ENCODE data around the gene ZNF835.
"Not testable (repeated sequence)": the region's sequence is repeated elsewhere in the genome, so short reads cannot be mapped to it uniquely, and the experiment has no call there.

The ZNF835 gene

DNA sequence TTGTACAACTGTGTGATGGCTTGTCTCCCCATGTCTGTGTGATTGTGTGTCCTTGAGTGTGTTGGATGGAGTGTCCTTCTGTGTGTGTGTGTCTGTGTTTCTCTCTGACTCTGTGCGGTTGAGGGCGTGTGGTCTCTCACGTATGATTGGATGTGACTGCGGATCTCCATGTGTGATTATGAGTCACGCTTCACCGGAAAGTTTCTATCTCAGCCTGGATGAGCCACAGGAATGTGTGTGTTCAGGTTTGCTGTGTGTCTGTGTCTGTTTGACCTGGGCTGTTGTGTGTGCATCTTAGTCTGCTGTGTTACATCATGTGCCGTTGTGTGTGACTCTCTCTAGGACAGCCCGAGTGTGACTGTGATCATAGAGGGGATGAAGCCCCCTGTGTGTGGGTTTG, 15.5 kb upstream of the ZNF835 start:
- Histone ChIP-seq H3K9me3 (ENCODE audit: control insufficient read depth, low read depth, low read length) (peaks cover 51% of the 10 kb centered on the region), H3K27ac (ENCODE audit: low read length) (no peak overlapping the region), H3K4me3 (ENCODE audit: low read length) (no peak overlapping the region), H3K4me1 (ENCODE audit: control insufficient read depth, low read depth, low read length) (no peaks in the 10 kb centered on the region), H3K9ac (ENCODE audit: low read length) (no peak overlapping the region), H3K36me3 (ENCODE audit: control insufficient read depth, low read depth, low read length) (no peaks in the 10 kb centered on the region), H3K27me3 (ENCODE audit: control insufficient read depth, insufficient read depth, low read length) (no peaks in the 10 kb centered on the region)

DNA sequence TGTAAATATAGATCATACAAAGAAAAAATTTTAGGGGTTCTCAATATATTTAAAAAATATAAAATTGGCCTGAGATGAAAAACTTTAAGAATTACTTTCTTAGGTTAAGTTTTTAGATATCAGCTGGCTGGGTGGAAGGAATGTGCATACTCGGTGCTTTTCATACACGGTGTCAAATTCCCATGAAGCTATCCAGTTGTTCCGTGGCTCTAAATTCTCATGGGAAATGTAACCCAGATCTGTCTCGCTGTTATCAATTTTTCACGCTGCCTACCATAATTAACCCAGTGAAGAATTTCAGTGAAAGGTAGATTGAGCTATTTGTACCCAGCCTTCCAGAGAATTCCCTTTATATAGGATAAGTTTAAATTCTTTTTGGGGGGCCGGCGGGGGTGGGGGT, 11.6 kb upstream of the ZNF835 start:
- H3K4me3 ChIP-seq (ENCODE audit: low read length) = no peak overlapping the region
- H3K9ac ChIP-seq (ENCODE audit: low read length) = no peak overlapping the region
- no peaks in the 10 kb centered on the region for H3K4me1 ChIP-seq (ENCODE audit: control insufficient read depth, low read depth, low read length)
- no peaks in the 10 kb centered on the region for H3K27me3 ChIP-seq (ENCODE audit: control insufficient read depth, insufficient read depth, low read length)
- H3K36me3 ChIP-seq (ENCODE audit: control insufficient read depth, low read depth, low read length) = no peaks in the 10 kb centered on the region
- H3K9me3 ChIP-seq (ENCODE audit: control insufficient read depth, low read depth, low read length) = peaks cover 43% of the 10 kb centered on the region
- H3K27ac ChIP-seq (ENCODE audit: low read length) = no peak overlapping the region

DNA sequence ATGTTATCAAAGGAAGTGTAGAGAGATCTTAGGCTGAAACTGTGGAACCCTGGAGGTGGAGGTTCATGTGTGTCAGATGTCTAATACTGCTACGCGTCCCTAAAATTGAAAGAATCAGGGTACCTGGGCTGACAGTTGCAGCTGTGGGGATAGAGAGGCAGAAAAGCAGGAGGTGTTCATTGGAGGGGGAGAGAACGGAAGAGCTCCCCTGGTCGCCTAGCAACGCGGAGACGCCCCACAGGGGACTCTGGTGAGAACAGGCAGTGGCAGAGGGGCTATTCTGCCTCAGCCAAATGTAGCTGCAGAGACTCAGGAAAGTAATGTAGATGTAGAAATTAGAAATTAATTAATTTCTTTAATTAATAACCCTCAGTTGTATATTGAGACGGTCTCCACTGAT, 10.1 kb upstream of the ZNF835 start:
- Histone ChIP-seq H3K27me3 (ENCODE audit: control insufficient read depth, insufficient read depth, low read length) (no peaks in the 10 kb centered on the region), H3K9ac (ENCODE audit: low read length) (no peak overlapping the region)

DNA sequence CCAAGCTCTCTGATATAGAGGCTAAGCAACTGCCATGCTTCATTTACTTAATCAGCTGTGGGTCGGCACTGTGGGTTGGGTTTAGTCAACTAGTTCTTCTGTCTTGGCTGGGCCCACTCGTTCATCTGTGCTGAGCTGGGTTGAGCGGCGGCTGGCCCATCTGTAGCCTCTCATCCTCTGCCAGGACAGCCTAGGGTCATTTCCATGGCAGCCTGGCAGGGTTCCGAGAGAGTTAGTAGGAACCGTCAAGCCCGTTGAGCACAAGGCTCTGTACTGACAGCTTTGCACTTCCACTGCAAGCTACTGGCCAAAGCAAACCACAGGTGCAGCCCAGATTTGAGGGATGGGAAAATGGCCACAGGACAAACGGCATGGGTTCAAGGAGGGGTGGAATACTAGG, 6.6 kb upstream of the ZNF835 start:
- H3K9me3 ChIP-seq (ENCODE audit: control insufficient read depth, low read depth, low read length) = peaks cover 47% of the 10 kb centered on the region
- no peaks in the 10 kb centered on the region for H3K27me3 ChIP-seq (ENCODE audit: control insufficient read depth, insufficient read depth, low read length)
- H3K9ac ChIP-seq (ENCODE audit: low read length) = no peak overlapping the region
- no peaks in the 10 kb centered on the region for H3K4me1 ChIP-seq (ENCODE audit: control insufficient read depth, low read depth, low read length)
- no peaks in the 10 kb centered on the region for H3K36me3 ChIP-seq (ENCODE audit: control insufficient read depth, low read depth, low read length)
- no peak overlapping the region for H3K4me3 ChIP-seq (ENCODE audit: low read length)
- H3K27ac ChIP-seq (ENCODE audit: low read length) = no peak overlapping the region

More for the DNA sequence above, 10.1 kb upstream of the ZNF835 start:
- H3K27ac ChIP-seq (ENCODE audit: low read length) = no peak overlapping the region
- H3K4me1 ChIP-seq (ENCODE audit: control insufficient read depth, low read depth, low read length) = no peaks in the 10 kb centered on the region
- H3K9me3 ChIP-seq (ENCODE audit: control insufficient read depth, low read depth, low read length) = peaks cover 44% of the 10 kb centered on the region
- no peaks in the 10 kb centered on the region for H3K36me3 ChIP-seq (ENCODE audit: control insufficient read depth, low read depth, low read length)
- no peak overlapping the region for H3K4me3 ChIP-seq (ENCODE audit: low read length)

DNA sequence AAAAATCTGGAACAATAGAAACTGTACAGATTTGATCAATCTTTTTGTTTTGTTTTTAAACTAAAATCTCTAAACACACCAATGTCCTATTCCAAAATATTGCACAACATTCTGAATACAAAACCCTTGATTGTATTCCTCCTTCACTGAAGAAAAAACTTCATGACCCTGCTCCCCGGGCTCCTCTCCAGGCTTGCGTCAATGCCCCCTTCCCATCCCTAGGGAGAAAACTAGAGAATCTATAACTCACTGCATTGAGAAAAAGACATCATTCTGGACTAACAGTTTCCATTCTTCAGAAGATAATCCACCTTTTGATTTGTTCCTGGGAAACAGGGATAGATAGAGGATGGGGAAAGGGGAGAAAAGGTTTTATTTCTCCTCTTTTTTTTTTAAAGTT, 1.1 kb upstream of the ZNF835 start:
- not testable (repeated sequence) for H3K9ac ChIP-seq (ENCODE audit: low read length); H3K4me3 ChIP-seq (ENCODE audit: low read length); H3K36me3 ChIP-seq (ENCODE audit: control insufficient read depth, low read depth, low read length); H3K27ac ChIP-seq (ENCODE audit: low read length); H3K4me1 ChIP-seq (ENCODE audit: control insufficient read depth, low read depth, low read length); H3K27me3 ChIP-seq (ENCODE audit: control insufficient read depth, insufficient read depth, low read length)
- peaks cover 42% of the 10 kb centered on the region for H3K9me3 ChIP-seq (ENCODE audit: control insufficient read depth, low read depth, low read length)

DNA sequence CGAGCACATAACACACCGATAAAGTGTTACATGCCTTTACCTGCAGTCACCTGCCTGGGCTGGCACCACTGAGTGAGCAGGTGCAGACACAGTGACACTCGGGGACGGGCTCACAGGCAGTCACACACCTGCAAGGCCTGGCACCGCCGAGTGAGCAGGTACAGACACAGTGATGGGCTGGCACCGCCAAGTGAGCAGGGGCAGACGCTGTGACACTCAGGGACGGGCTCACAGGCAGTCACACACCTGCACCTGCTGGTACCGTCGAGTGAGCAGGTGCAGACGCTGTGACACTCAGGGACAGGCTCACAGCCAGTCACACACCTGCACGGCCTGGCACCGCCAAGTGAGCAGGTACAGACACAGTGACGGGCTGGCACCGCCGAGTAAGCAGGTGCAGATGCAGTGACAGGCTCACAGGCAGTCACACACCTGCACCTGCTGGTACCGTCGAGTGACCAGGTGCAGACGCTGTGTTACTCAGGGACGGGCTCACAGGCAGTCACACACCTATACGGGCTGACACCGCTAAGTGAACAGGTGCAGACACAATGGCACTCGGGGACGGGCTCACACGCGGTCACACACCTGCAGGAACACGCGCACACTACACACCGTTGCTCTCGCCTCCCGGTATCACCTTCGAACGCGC, 470 bp downstream of the ZNF835 start:
- no peaks in the 10 kb centered on the region for H3K27me3 ChIP-seq (ENCODE audit: control insufficient read depth, insufficient read depth, low read length)
- no peaks in the 10 kb centered on the region for H3K36me3 ChIP-seq (ENCODE audit: control insufficient read depth, low read depth, low read length)
- peaks cover 40% of the 10 kb centered on the region for H3K9me3 ChIP-seq (ENCODE audit: control insufficient read depth, low read depth, low read length)
- no peak overlapping the region for H3K4me3 ChIP-seq (ENCODE audit: low read length)
- no peak overlapping the region for H3K9ac ChIP-seq (ENCODE audit: low read length)
- no peaks in the 10 kb centered on the region for H3K4me1 ChIP-seq (ENCODE audit: control insufficient read depth, low read depth, low read length)
- no peak overlapping the region for H3K27ac ChIP-seq (ENCODE audit: low read length)

DNA sequence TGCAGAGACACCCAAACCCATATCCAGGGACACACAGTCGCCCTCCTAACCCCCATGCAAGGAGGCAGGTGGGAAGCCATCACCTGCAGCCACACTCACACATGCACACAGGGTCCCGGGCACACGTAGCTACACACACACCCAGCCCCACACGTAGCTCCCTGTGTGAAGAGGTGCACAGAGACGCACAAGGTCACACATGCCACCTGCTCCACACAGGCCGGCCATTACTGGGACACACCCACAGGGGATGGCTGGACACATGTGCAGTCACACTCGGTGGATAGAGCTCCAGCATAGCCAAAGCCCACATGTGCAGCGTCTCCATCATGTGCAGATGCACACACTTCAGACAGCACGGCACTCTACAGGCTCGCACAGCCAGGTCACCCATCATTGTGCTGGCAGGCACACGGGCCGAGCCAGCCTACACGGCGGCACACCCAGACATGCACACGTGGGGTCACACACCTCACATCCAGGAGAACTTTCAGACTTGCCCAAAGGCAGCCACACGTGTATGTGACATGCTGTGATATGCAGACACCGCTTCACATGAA, 1.1 kb downstream of the ZNF835 start:
- Histone ChIP-seq H3K36me3 (ENCODE audit: control insufficient read depth, low read depth, low read length) (no peaks in the 10 kb centered on the region), H3K4me3 (ENCODE audit: low read length) (no peak overlapping the region), H3K27ac (ENCODE audit: low read length) (no peak overlapping the region), H3K9ac (ENCODE audit: low read length) (no peak overlapping the region), H3K9me3 (ENCODE audit: control insufficient read depth, low read depth, low read length) (peaks cover 39% of the 10 kb centered on the region), H3K4me1 (ENCODE audit: control insufficient read depth, low read depth, low read length) (no peaks in the 10 kb centered on the region), H3K27me3 (ENCODE audit: control insufficient read depth, insufficient read depth, low read length) (no peaks in the 10 kb centered on the region)

DNA sequence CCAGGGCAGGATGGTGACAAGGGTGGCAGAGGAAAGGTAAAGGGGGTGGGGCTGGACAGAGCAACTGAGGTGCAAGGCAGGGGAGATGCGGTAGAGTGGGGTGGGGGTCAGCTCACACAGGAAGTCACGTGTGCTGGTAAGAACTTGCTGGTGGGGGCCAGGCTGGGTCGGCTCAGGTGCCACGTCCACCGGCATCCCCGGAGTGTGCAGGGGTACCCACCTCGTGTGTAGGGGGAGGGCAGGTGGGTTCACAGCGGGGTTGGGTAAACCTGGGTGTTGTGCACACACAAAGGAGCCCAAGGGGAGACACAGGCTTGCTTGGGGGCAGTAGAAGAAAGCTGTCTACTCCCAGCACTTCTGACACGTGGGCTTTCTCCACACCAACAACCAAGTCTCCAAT, 2.9 kb downstream of the ZNF835 start:
- Histone ChIP-seq H3K4me1 (ENCODE audit: control insufficient read depth, low read depth, low read length) (no peaks in the 10 kb centered on the region), H3K36me3 (ENCODE audit: control insufficient read depth, low read depth, low read length) (no peaks in the 10 kb centered on the region), H3K4me3 (ENCODE audit: low read length) (no peak overlapping the region), H3K9me3 (ENCODE audit: control insufficient read depth, low read depth, low read length) (peaks cover 43% of the 10 kb centered on the region), H3K9ac (ENCODE audit: low read length) (no peak overlapping the region), H3K27me3 (ENCODE audit: control insufficient read depth, insufficient read depth, low read length) (no peaks in the 10 kb centered on the region), H3K27ac (ENCODE audit: low read length) (no peak overlapping the region)

DNA sequence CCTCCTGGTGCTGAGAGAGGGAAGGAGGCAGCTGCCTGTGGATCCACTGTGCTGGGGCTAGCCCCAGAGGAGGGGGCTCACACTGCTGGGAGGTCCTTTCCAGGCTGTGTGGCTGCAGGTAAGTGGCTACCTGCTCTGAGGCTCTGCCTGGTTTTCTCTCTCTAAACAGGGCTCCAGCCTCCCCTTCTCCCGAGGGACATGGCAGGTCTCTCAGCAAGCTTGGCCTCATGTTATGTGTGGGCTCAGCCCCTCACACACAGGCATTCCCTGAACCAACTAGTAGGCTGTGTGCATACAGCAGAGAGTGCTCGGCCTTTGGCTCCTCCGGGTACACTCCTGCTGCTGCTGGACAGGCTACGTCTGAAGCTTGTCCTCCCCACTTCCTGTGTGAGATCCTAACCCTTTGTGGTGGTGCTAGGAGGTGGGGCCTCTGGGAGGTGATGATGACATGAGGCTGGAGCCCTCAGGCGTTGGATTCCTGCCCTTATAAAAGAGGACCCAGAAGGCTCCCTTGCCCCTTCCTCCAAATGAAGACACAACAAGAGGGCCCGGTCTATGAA, 4.2 kb downstream of the ZNF835 start:
- H3K27me3 ChIP-seq (ENCODE audit: control insufficient read depth, insufficient read depth, low read length) = no peaks in the 10 kb centered on the region
- H3K4me3 ChIP-seq (ENCODE audit: low read length) = no peak overlapping the region
- H3K9ac ChIP-seq (ENCODE audit: low read length) = no peak overlapping the region
- H3K4me1 ChIP-seq (ENCODE audit: control insufficient read depth, low read depth, low read length) = no peaks in the 10 kb centered on the region
- no peaks in the 10 kb centered on the region for H3K36me3 ChIP-seq (ENCODE audit: control insufficient read depth, low read depth, low read length)
- H3K9me3 ChIP-seq (ENCODE audit: control insufficient read depth, low read depth, low read length) = peaks cover 51% of the 10 kb centered on the region
- H3K27ac ChIP-seq (ENCODE audit: low read length) = no peak overlapping the region

DNA sequence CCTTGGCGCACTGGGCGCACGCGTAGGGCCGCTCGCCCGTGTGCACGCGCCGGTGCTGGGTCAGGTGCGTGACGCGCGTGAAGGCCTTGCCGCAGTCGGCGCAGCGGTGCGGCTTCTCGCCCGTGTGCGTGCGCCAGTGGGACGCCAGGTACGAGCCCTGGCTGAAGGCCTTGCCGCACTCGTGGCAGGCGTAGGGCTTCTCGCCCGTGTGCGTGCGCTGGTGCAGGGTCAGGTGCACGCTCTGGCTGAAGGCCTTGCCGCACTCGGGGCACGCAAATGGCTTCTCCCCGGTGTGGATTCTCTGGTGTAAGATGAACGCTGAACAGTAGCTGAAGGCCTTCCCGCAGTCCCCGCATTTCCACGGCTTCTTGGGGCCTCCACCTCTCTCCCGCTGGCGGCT, 7.0 kb downstream of the ZNF835 start:
- Histone ChIP-seq H3K4me3 (ENCODE audit: low read length) (no peak overlapping the region), H3K27me3 (ENCODE audit: control insufficient read depth, insufficient read depth, low read length) (no peaks in the 10 kb centered on the region), H3K36me3 (ENCODE audit: control insufficient read depth, low read depth, low read length) (no peaks in the 10 kb centered on the region), H3K9me3 (ENCODE audit: control insufficient read depth, low read depth, low read length) (peaks cover 59% of the 10 kb centered on the region), H3K27ac (ENCODE audit: low read length) (no peak overlapping the region), H3K4me1 (ENCODE audit: control insufficient read depth, low read depth, low read length) (no peaks in the 10 kb centered on the region), H3K9ac (ENCODE audit: low read length) (no peak overlapping the region)

DNA sequence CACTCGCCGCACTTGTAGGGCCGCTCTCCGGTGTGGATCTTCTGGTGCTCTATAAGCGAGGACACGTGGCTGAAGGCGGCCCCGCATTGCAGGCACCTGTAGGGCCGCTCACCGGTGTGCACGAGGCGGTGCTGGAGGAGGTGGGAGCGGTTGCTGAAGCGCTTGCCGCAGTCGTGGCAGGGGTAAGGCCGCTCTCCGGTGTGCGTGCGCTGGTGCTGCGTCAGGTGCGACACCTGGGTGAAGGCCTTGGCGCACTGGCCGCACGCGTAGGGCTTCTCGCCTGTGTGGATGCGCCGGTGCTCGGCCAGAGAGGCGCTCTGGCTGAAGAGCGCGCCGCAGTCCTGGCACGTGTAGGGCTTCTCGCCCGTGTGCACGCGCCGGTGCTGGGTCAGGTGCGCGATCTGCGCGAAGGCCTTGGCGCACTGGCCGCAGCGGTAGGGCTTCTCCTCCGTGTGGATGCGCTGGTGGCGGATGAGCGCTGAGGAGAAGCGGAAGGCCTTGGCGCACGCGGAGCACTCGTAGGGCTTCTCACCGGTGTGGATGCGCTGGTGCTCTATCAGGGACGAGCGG, 7.5 kb downstream of the ZNF835 start:
- Histone ChIP-seq H3K36me3 (ENCODE audit: control insufficient read depth, low read depth, low read length) (no peaks in the 10 kb centered on the region), H3K4me1 (ENCODE audit: control insufficient read depth, low read depth, low read length) (no peaks in the 10 kb centered on the region), H3K4me3 (ENCODE audit: low read length) (no peak overlapping the region), H3K27ac (ENCODE audit: low read length) (no peak overlapping the region), H3K9me3 (ENCODE audit: control insufficient read depth, low read depth, low read length) (peaks cover 64% of the 10 kb centered on the region), H3K27me3 (ENCODE audit: control insufficient read depth, insufficient read depth, low read length) (no peaks in the 10 kb centered on the region), H3K9ac (ENCODE audit: low read length) (no peak overlapping the region)

DNA sequence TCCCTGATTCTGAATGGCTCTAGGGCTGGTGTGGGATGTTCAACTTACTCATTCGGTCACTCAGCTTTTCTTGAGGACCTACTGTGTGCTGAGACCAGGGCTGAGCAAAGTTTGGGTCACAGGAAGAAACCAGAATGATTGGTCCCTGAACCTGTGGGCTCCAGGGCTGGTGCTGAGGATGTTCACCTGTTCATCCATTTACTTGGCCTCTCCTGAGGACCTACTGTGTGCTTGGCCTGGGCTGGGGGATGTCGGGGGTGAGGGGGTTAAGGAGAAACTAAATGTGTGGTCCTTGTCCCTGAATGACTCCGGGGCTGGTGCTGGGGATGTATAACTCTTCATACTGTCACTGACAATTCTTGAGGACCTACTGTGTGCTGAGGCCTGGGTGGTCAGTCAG, 10.3 kb downstream of the ZNF835 start:
- Histone ChIP-seq H3K27me3 (ENCODE audit: control insufficient read depth, insufficient read depth, low read length) (no peaks in the 10 kb centered on the region), H3K9me3 (ENCODE audit: control insufficient read depth, low read depth, low read length) (peaks cover 61% of the 10 kb centered on the region), H3K27ac (ENCODE audit: low read length) (no peak overlapping the region), H3K9ac (ENCODE audit: low read length) (no peak overlapping the region), H3K36me3 (ENCODE audit: control insufficient read depth, low read depth, low read length) (no peaks in the 10 kb centered on the region), H3K4me1 (ENCODE audit: control insufficient read depth, low read depth, low read length) (no peaks in the 10 kb centered on the region), H3K4me3 (ENCODE audit: low read length) (no peak overlapping the region)
